HCT116 (cell line): ENCODE results near the gene EIF4G3. TPM values are rescaled to one million over a fixed set of nuclear protein-coding genes. Genes with fewer than 3 reads are reported as not detected.
"Not testable (repeated sequence)": the region's sequence is repeated elsewhere in the genome, so short reads cannot be mapped to it uniquely, and the experiment has no call there.

Experiments used
- ATAC-seq: fragments of 200-7000 bp; cut with Tn5 transposase; 2 replicates; pipeline ENCODE4 v1.9.1; 2020; ENCODE audit warnings: mild to moderate bottlenecking, moderate library complexity
- BruUV-seq: library from RNA; stranded (reverse); fragments of 400-500 nt; replicated peaks from 2 replicates; lab custom pipeline; 2021; lab: Mats Ljungman, UMichigan
- CTCF ChIA-PET: fragments of 300-600 bp; sonication (Branson Sonifier 250); formaldehyde crosslinking; loops from one replicate; lab custom pipeline; 2021; ENCODE audit warnings: antibody characterized with exemption; lab: Charles Lee
- POLR2A ChIA-PET: fragments of 300-600, 350-600 bp; sonication (Branson Sonifier 250); formaldehyde crosslinking; loops from one replicate; lab custom pipeline; 2021; ENCODE audit warnings: antibody characterized with exemption; lab: Charles Lee
- RAD21 ChIA-PET, 2 experiments: fragments of 300-600 bp; sonication (Branson Sonifier 250); formaldehyde crosslinking; loops; one replicate each; lab custom pipeline; 2023; ENCODE audit warnings: low total read pairs in 2 of 2; ENCODE audit not compliant: uncharacterized antibody in 2 of 2, unreplicated experiment in 2 of 2, low non-redundant PET in 1 of 2; lab: Charles Lee
- DNase-seq: peaks from one replicate; pipeline ENCODE4 v3.0.0-alpha.2; 2010; ENCODE audit warnings: low read depth, low spot score
- H2AFZ ChIP-seq: fragments of 200-600 bp; shearing (Covaris generic), sonication (generic); 2 replicates; pipeline ENCODE4 v1.6.1; 2017; ENCODE audit warnings: low read depth, mixed run types, mixed read lengths, antibody characterized with exemption, low read length; ENCODE audit not compliant: poor library complexity, severe bottlenecking
- H3K27ac ChIP-seq: 2 replicates; pipeline ENCODE4 v1.5.1; 2012; ENCODE audit warnings: low read depth, low read length
- H3K27me3 ChIP-seq: fragments of 200-600 bp; sonication (generic); 2 replicates; pipeline ENCODE4 v1.6.1; 2016; ENCODE audit warnings: mixed run types, low read length, mixed read lengths; ENCODE audit not compliant: insufficient read depth
- H3K36me3 ChIP-seq, 2 experiments: fragments of 200-500 bp in 1 of 2; fragments of 200-600 bp in 1 of 2; sonication (Bioruptor generic) in 1 of 2; sonication (generic) in 1 of 2; 2 replicates each; pipeline versions ENCODE4 v1.5.1 to v1.6.1; 2014 to 2016; ENCODE audit warnings: low read length in 2 of 2, inconsistent platforms in 1 of 2, mixed read lengths in 1 of 2, mixed run types in 1 of 2; ENCODE audit not compliant: insufficient read depth in 2 of 2, control insufficient read depth in 1 of 2
- H3K4me1 ChIP-seq, 2 experiments: fragments of 200-600 bp in 1 of 2; sonication (generic) in 1 of 2; 2 replicates each; pipeline versions ENCODE4 v1.5.1 to v1.6.1; 2012 to 2017; ENCODE audit warnings: low read length in 2 of 2, inconsistent platforms in 1 of 2, mild to moderate bottlenecking in 1 of 2, mixed read lengths in 1 of 2, mixed run types in 1 of 2, moderate library complexity in 1 of 2; ENCODE audit not compliant: insufficient read depth in 2 of 2, control insufficient read depth in 1 of 2
- H3K4me2 ChIP-seq: fragments of 200-600 bp; sonication (generic); 2 replicates; pipeline ENCODE4 v1.6.1; 2017; ENCODE audit warnings: mixed run types, low read length, mixed read lengths
- H3K4me3 ChIP-seq, 2 experiments: fragments of 200-600 bp in 1 of 2; sonication (generic) in 1 of 2; replicated peaks in 1 of 2; 2 replicates each; pipeline ENCODE4 v1.5.1; 2011 to 2016; ENCODE audit warnings: low read length in 2 of 2, control low read depth in 1 of 2, low read depth in 1 of 2, mild to moderate bottlenecking in 1 of 2, mixed read lengths in 1 of 2, mixed run types in 1 of 2
- H3K79me2 ChIP-seq: fragments of 200-600 bp; sonication (generic); 2 replicates; pipeline ENCODE4 v1.6.1; 2017; ENCODE audit warnings: mild to moderate bottlenecking, mixed run types, low read length, moderate library complexity, mixed read lengths; ENCODE audit not compliant: insufficient read depth
- H3K9ac ChIP-seq: fragments of 200-600 bp; sonication (generic); 2 replicates; pipeline ENCODE4 v1.6.1; 2016; ENCODE audit warnings: low read length, mixed read lengths
- H3K9me2 ChIP-seq: fragments of 200-600 bp; sonication (generic), shearing (Covaris generic); 2 replicates; pipeline ENCODE4 v1.6.1; 2017; ENCODE audit warnings: mixed run types, mild to moderate bottlenecking, moderate library complexity; ENCODE audit not compliant: insufficient read depth
- H3K9me3 ChIP-seq, 2 experiments: fragments of 200-500 bp in 1 of 2; fragments of 200-600 bp in 1 of 2; sonication (Bioruptor generic) in 1 of 2; sonication (generic) in 1 of 2; 2 replicates each; pipeline ENCODE4 v1.6.1; 2014 to 2017; ENCODE audit warnings: low read length in 2 of 2, mixed read lengths in 2 of 2, inconsistent platforms in 1 of 2, low read depth in 1 of 2, mild to moderate bottlenecking in 1 of 2, mixed run types in 1 of 2, moderate library complexity in 1 of 2; ENCODE audit not compliant: control insufficient read depth in 1 of 2, insufficient read depth in 1 of 2
- H4K20me1 ChIP-seq: fragments of 200-600 bp; sonication (generic), shearing (Covaris generic); 2 replicates; pipeline ENCODE4 v1.6.1; 2017; ENCODE audit warnings: mixed run types, mild to moderate bottlenecking, moderate library complexity; ENCODE audit not compliant: insufficient read depth
- CBX3 ChIP-seq: IDR thresholded peaks from 2 replicates; pipeline ENCODE4 v1.6.1; 2012; ENCODE audit warnings: low read depth
- CTCF ChIP-seq, 3 experiments: fragments of 200-600 bp in 1 of 3; sonication (generic) in 1 of 3; IDR thresholded peaks in 2 of 3; conservative IDR thresholded peaks in 1 of 3; 2 replicates each; pipeline ENCODE4 v1.5.1; 2012 to 2017; ENCODE audit warnings: low read depth in 2 of 3, low read length in 2 of 3, antibody characterized with exemption in 1 of 3, borderline replicate concordance in 1 of 3, control low read depth in 1 of 3, mild to moderate bottlenecking in 1 of 3, mixed read lengths in 1 of 3, mixed run types in 1 of 3, moderate library complexity in 1 of 3; ENCODE audit not compliant: insufficient read depth in 1 of 3
- EGR1 ChIP-seq: IDR thresholded peaks from 2 replicates; pipeline ENCODE4 v1.6.1; 2012; ENCODE audit warnings: low read depth
- EZH2phosphoT487 ChIP-seq: fragments of 200-600 bp; IDR thresholded peaks from 2 replicates; pipeline ENCODE4 v1.6.1; 2018; ENCODE audit warnings: antibody characterized with exemption, borderline replicate concordance
- POLR2A ChIP-seq: IDR thresholded peaks from 2 replicates; pipeline ENCODE4 v1.7.0; 2011; ENCODE audit warnings: borderline replicate concordance; ENCODE audit not compliant: insufficient read depth, insufficient read length; ENCODE audit errors: extremely low read depth
- POLR2AphosphoS5 ChIP-seq: IDR thresholded peaks from 2 replicates; pipeline ENCODE4 v1.6.1; 2011; ENCODE audit warnings: mild to moderate bottlenecking, low read depth, low read length, moderate library complexity
- SRF ChIP-seq: IDR thresholded peaks from 2 replicates; pipeline ENCODE4 v1.6.1; 2012; ENCODE audit warnings: low read depth
- TCF7L2 ChIP-seq: IDR thresholded peaks from 2 replicates; pipeline ENCODE4 v1.7.0; 2011; ENCODE audit warnings: borderline replicate concordance, inconsistent platforms; ENCODE audit not compliant: insufficient read depth, insufficient read length; ENCODE audit errors: extremely low read depth
- intact Hi-C: fragments of 100-400 bp; cut with micrococcal nuclease; formaldehyde crosslinking; loops from 2 replicates; pipeline ENCODE4 v1.10.0; 2022
- total RNA-seq: library from RNA; stranded (reverse); gene quantifications from one replicate; pipeline ENCODE4 v1.2.1, GENCODE V29; 2021; ENCODE audit not compliant: unreplicated experiment
- TF ChIP-seq, protein P1 (sequence below): IDR thresholded peaks from 2 replicates; pipeline ENCODE4 v1.6.1; 2011; ENCODE audit warnings: mild to moderate bottlenecking, low read length, moderate library complexity; ENCODE audit not compliant: insufficient replicate concordance; ENCODE audit errors: extremely low read depth

Gene EIF4G3
- total RNA-seq, 1 experiment from 2014 or later: 40.1 TPM

DNA sequence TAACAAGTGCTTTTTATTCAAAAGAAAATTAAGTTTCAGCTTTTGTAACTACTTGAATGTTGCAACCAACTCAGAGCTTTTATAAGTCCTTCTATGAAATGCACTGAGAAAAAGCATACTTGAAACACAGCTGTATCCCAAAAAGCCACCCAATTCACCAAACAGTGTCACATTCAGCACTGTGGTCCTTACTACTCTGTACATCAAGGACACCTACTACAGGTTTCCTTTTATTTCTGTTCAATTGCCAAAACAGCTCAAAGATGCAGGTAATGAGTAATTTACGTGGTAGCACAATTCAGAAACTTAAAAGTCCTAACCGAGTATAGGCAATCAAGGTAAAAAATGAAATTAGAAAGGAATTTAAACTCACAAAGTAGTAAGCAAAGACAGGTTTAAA, 2.5 kb downstream of the EIF4G3 start:
- H3K79me2 ChIP-seq: peaks cover 49% of the 10 kb centered on the region
- H3K27me3 ChIP-seq: no peaks in the 10 kb centered on the region
- TF ChIP-seq CBX3 (no peak), CTCF (IDR thresholded peaks at IDR 0.05 in 2 of 3, conservative IDR thresholded peaks at IDR 0.05 in 1 of 3; ENCODE audit: borderline replicate concordance in 1 of 3, insufficient read depth in 1 of 3, low read depth in 2 of 3, low read length in 2 of 3) (no peak), POLR2A (no peak), EZH2phosphoT487 (no peak), EGR1 (no peak), SRF (no peak), POLR2AphosphoS5 (no peak), TCF7L2 (no peak)
- TF ChIP-seq, protein P1, sequence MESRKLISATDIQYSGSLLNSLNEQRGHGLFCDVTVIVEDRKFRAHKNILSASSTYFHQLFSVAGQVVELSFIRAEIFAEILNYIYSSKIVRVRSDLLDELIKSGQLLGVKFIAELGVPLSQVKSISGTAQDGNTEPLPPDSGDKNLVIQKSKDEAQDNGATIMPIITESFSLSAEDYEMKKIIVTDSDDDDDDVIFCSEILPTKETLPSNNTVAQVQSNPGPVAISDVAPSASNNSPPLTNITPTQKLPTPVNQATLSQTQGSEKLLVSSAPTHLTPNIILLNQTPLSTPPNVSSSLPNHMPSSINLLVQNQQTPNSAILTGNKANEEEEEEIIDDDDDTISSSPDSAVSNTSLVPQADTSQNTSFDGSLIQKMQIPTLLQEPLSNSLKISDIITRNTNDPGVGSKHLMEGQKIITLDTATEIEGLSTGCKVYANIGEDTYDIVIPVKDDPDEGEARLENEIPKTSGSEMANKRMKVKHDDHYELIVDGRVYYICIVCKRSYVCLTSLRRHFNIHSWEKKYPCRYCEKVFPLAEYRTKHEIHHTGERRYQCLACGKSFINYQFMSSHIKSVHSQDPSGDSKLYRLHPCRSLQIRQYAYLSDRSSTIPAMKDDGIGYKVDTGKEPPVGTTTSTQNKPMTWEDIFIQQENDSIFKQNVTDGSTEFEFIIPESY: no peak
- TF ChIP-seq, all 23 proteins: peak for 0
- no peak for ATAC-seq
- H3K9me2 ChIP-seq: no peaks in the 10 kb centered on the region
- H3K4me2 ChIP-seq: peak overlapping the region; percentile 98; the same call in 1 of the 2 replicates
- no peaks in the 10 kb centered on the region for H3K9me3 ChIP-seq
- ChIA-PET RAD21 (no interaction called here), CTCF (no interaction called here), POLR2A (no interaction called here)
- H3K36me3 ChIP-seq: peaks cover 5 to 7% of the 10 kb centered on the region in 2 experiments; a peak in 2 of 4 replicates
- H3K4me1 ChIP-seq: peaks cover 8 to 22% of the 10 kb centered on the region in 2 experiments; a peak in 3 of 4 replicates
- no peak overlapping the region for H3K4me3 ChIP-seq
- H3K27ac ChIP-seq: no peak overlapping the region
- DNase-seq: no peak
- intact Hi-C loops: no loop called here
- H3K9ac ChIP-seq: no peak overlapping the region
- no TSS peak for BruUV-seq
- H4K20me1 ChIP-seq: no peaks in the 10 kb centered on the region
- H2AFZ ChIP-seq: no peak overlapping the region

DNA sequence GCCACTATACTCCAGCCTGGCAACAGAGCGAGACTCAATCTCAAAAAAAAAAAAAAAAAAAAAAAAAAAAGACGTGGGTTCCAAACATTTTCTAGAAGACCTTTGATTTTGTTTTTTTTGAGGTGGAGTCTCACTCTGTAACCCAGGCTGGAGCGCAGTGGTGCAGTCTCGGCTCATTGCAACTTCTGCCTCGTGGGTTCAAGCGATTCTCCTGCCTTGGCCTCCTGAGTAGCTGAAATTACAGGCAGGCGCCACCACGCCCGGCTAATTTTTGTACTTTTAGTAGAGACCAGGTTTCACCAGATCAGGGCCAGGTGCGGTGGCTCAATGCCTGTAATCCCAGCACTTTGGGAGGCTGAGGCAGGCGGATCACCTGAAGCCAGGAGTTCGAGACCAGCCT, 3.6 kb downstream of the EIF4G3 start:
- DNase-seq, H2AFZ ChIP-seq, H3K4me3 ChIP-seq, H3K9ac ChIP-seq, H3K4me2 ChIP-seq, H3K27ac ChIP-seq, H4K20me1 ChIP-seq, H3K36me3 ChIP-seq, BruUV-seq, RAD21 ChIA-PET, H3K9me3 ChIP-seq, CTCF ChIA-PET, ATAC-seq, H3K9me2 ChIP-seq, H3K27me3 ChIP-seq, intact Hi-C loops: not testable (repeated sequence)
- Histone ChIP-seq H3K4me1 (peaks cover 8 to 22% of the 10 kb centered on the region in 2 experiments; a peak in 3 of 4 replicates), H3K79me2 (peaks cover 49% of the 10 kb centered on the region)
- POLR2A ChIA-PET: interaction anchor here (0.6 kb wide), 1 partner anchor 509 kb away, joined by 3 read pairs; no protein-coding TSS in a partner anchor

GRCh38 chr1:21170837-21171236, 5.9 kb downstream of the EIF4G3 start:
- RAD21 ChIA-PET, ATAC-seq, H3K4me2 ChIP-seq, H3K4me3 ChIP-seq, DNase-seq, H3K9ac ChIP-seq, H3K27me3 ChIP-seq, CTCF ChIA-PET, H4K20me1 ChIP-seq, H3K36me3 ChIP-seq, intact Hi-C loops, BruUV-seq, H3K9me3 ChIP-seq, H3K9me2 ChIP-seq, H3K27ac ChIP-seq, POLR2A ChIA-PET, H2AFZ ChIP-seq: not testable (repeated sequence)
- peaks cover 4 to 16% of the 10 kb centered on the region in 2 experiments; a peak in 3 of 4 replicates for H3K4me1 ChIP-seq
- peaks cover 56% of the 10 kb centered on the region for H3K79me2 ChIP-seq
